ENCODE data around the gene DDX20.
A peak's percentile ranks its signal among the peaks of the same experiment; 100 is the strongest.

Gene DDX20

GRCh38 chr1:111723871-111724270 is 31.8 kb upstream of the DDX20 start:
- Mint-ChIP-seq H3K27me3 (no peaks in the 10 kb centered on the region), H3K36me3 (ENCODE audit: insufficient read depth) (no peaks in the 10 kb centered on the region), H3K9me3 (no peaks in the 10 kb centered on the region), H3K27ac (peak overlapping the region; percentile 44 to 83), H3K4me3 (no peak overlapping the region), H3K4me1 (ENCODE audit: low read depth in 2 of 2) (peaks cover 13% of the 10 kb centered on the region in 2 donors)
- DNase-seq (no peak), ATAC-seq (replicated peaks) (no peak)

DNA sequence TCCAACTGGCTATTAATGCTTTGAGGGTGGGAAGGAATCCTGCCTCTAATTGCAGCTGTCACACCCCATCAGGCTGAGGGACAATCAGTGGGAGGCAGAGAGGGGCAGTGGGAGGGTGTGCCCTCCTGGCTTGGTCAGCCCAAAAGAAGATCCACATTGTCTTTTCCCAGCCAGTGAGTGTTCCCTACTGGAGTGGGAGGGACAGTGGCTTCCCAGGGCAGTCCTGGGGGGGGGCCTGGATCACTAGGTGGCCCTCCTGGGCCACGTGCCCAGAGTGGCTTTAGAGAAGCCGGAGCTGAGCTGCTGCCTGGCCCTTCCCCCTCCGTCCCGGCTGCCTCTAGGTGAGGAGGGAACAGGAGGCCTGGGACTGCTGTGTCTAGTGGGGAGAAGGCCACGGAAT is 30.5 kb upstream of the DDX20 start:
- no peak for DNase-seq
- Mint-ChIP-seq H3K9me3 (no peaks in the 10 kb centered on the region), H3K27me3 (no peaks in the 10 kb centered on the region), H3K36me3 (ENCODE audit: insufficient read depth) (no peaks in the 10 kb centered on the region), H3K4me1 (ENCODE audit: low read depth in 2 of 2) (peaks cover 13% of the 10 kb centered on the region in 2 donors), H3K27ac (peak overlapping the region; percentile 52 to 66), H3K4me3 (no peak overlapping the region)
- no peak for ATAC-seq (replicated peaks)

DNA sequence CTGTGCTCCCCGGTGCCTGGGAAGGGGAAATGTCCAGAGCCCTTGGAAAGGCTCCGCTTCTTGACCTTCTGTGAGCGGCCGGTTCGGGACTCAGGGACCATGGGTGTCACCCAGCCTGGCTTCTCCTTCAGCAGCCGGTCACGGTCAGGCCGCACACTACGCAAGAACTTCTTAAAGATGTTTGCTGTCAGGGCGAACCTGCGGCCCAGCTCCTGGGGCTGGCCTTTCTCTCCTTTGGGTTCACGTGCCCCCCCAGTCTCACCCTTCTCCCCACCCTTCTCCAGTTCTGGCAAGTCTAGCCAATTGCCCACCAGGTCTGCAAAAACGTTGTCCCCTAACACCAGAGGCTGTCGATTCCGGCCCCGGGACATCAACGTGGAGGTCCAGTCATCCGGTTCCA is 28.6 kb upstream of the DDX20 start:
- DNase-seq (no peak), ATAC-seq (replicated peaks) (no peak)
- H3K4me1 Mint-ChIP-seq (ENCODE audit: low read depth in 2 of 2) = peaks cover 9 to 13% of the 10 kb centered on the region in 2 donors
- no peaks in the 10 kb centered on the region for H3K27me3 Mint-ChIP-seq
- no peak overlapping the region for H3K27ac Mint-ChIP-seq
- no peak overlapping the region for H3K4me3 Mint-ChIP-seq
- H3K9me3 Mint-ChIP-seq = no peaks in the 10 kb centered on the region
- no peaks in the 10 kb centered on the region for H3K36me3 Mint-ChIP-seq (ENCODE audit: insufficient read depth)

- DNase-seq (no peak), ATAC-seq (replicated peaks) (no peak)
- Mint-ChIP-seq H3K27ac (no peak overlapping the region), H3K36me3 (ENCODE audit: insufficient read depth) (no peaks in the 10 kb centered on the region), H3K9me3 (no peaks in the 10 kb centered on the region), H3K4me1 (ENCODE audit: low read depth in 2 of 2) (no peaks in the 10 kb centered on the region), H3K4me3 (no peak overlapping the region), H3K27me3 (no peaks in the 10 kb centered on the region)
Measured at GRCh38 chr1:111729271-111729921, 26.3 kb upstream of the DDX20 start.

DNA sequence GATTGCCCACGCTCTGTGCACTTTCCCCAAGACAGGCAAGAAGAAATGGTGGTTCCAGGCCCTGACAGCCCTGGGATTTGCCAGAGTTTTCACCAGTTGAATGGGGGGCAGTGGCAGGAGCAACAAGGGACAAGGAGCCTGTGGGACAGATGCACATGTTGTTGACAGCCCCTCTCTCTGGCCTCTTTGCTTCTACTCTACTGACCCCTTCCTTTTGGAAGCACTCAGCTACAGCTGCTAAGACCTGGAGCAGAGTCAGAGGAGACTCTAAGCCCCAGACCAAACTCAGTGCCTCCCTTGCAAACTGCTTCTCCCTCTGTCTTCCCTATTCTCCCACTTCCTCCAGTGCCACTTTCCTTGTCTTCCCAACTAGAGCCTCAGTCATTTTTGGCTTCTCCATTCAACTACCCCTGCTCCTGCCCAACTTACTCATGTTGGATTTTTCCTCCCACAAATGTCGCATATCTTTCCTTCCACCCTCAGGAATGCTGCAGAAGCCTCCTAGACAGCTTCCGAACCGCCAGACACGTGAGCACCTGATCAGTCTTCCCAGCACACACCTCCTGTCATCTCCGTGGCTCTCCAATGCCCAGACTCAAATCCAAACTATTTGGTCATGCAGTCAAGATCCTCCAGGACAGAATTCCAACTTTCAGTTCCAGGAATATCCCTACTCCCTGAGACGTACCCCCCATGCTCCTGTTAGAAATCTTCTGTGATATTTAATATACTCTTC is 25.6 kb upstream of the DDX20 start:
- ATAC-seq (replicated peaks) = no peak
- Mint-ChIP-seq H3K27me3 (no peaks in the 10 kb centered on the region), H3K9me3 (no peaks in the 10 kb centered on the region), H3K4me1 (ENCODE audit: low read depth in 2 of 2) (no peaks in the 10 kb centered on the region), H3K4me3 (no peak overlapping the region), H3K27ac (peak overlapping the region in 1 of 2 donors; percentile 8), H3K36me3 (ENCODE audit: insufficient read depth) (no peaks in the 10 kb centered on the region)
- no peak for DNase-seq

- H3K36me3 Mint-ChIP-seq (ENCODE audit: insufficient read depth) = no peaks in the 10 kb centered on the region
- H3K4me1 Mint-ChIP-seq (ENCODE audit: low read depth in 2 of 2) = no peaks in the 10 kb centered on the region
- H3K27me3 Mint-ChIP-seq = no peaks in the 10 kb centered on the region
- ATAC-seq (replicated peaks) (no peak), DNase-seq (no peak)
- H3K27ac Mint-ChIP-seq = no peak overlapping the region
- no peaks in the 10 kb centered on the region for H3K9me3 Mint-ChIP-seq
- no peak overlapping the region for H3K4me3 Mint-ChIP-seq
Measured at GRCh38 chr1:111730706-111731105, 25.0 kb upstream of the DDX20 start.

- peaks cover under 1 to 1% of the 10 kb centered on the region in 2 donors for H3K27me3 Mint-ChIP-seq
- H3K36me3 Mint-ChIP-seq (ENCODE audit: insufficient read depth) = no peaks in the 10 kb centered on the region
- H3K27ac Mint-ChIP-seq = no peak overlapping the region
- H3K9me3 Mint-ChIP-seq = no peaks in the 10 kb centered on the region
- ATAC-seq (replicated peaks) (no peak), DNase-seq (no peak)
- H3K4me3 Mint-ChIP-seq = no peak overlapping the region
- no peaks in the 10 kb centered on the region for H3K4me1 Mint-ChIP-seq (ENCODE audit: low read depth in 2 of 2)
Measured at GRCh38 chr1:111731956-111732355, 23.7 kb upstream of the DDX20 start.

DNA sequence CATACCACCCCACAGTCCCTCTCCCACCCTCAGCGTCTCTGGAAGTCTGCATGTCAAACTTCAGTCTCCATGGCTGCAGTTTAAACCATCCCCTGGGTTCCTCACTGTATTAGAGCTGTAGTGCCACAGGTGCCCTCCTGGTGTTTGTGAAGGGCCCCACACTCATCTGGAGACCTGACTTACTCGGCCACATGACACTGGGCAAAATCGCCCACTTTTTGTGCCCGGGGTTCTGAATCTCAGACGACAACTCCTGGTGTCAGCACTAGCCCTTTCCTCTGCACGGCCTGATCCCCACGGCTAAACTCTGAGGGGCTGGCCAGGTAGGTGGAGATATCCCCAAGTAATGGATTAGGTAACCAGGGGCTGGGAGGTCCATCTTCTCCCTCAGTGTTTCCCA is 23.0 kb upstream of the DDX20 start:
- Mint-ChIP-seq H3K4me3 (no peak overlapping the region), H3K27me3 (peaks cover 8 to 9% of the 10 kb centered on the region in 2 donors), H3K9me3 (no peaks in the 10 kb centered on the region), H3K27ac (peak overlapping the region in 1 of 2 donors; percentile 76), H3K36me3 (ENCODE audit: insufficient read depth) (no peaks in the 10 kb centered on the region), H3K4me1 (ENCODE audit: low read depth in 2 of 2) (peaks cover 2 to 6% of the 10 kb centered on the region in 2 donors)
- ATAC-seq (replicated peaks) (no peak), DNase-seq (no peak)

GRCh38 chr1:111733183-111733991 is 22.3 kb upstream of the DDX20 start:
- Mint-ChIP-seq H3K4me1 (ENCODE audit: low read depth in 2 of 2) (peaks cover 6 to 11% of the 10 kb centered on the region in 2 donors), H3K4me3 (no peak overlapping the region), H3K27me3 (peaks cover 9 to 14% of the 10 kb centered on the region in 2 donors), H3K27ac (peak overlapping the region in 1 of 2 donors; percentile 76), H3K36me3 (ENCODE audit: insufficient read depth) (no peaks in the 10 kb centered on the region), H3K9me3 (no peaks in the 10 kb centered on the region)
- peak; percentile 32 for ATAC-seq (replicated peaks)
- no peak for DNase-seq

GRCh38 chr1:111733992-111734341 is 21.7 kb upstream of the DDX20 start:
- H3K9me3 Mint-ChIP-seq = no peaks in the 10 kb centered on the region
- H3K36me3 Mint-ChIP-seq (ENCODE audit: insufficient read depth) = no peaks in the 10 kb centered on the region
- no peak for DNase-seq
- peaks cover 9 to 14% of the 10 kb centered on the region in 2 donors for H3K27me3 Mint-ChIP-seq
- peaks cover 8 to 15% of the 10 kb centered on the region in 2 donors for H3K4me1 Mint-ChIP-seq (ENCODE audit: low read depth in 2 of 2)
- peak overlapping the region in 1 of 2 donors; percentile 76 for H3K27ac Mint-ChIP-seq
- H3K4me3 Mint-ChIP-seq = no peak overlapping the region
- ATAC-seq (replicated peaks) = no peak

DNA sequence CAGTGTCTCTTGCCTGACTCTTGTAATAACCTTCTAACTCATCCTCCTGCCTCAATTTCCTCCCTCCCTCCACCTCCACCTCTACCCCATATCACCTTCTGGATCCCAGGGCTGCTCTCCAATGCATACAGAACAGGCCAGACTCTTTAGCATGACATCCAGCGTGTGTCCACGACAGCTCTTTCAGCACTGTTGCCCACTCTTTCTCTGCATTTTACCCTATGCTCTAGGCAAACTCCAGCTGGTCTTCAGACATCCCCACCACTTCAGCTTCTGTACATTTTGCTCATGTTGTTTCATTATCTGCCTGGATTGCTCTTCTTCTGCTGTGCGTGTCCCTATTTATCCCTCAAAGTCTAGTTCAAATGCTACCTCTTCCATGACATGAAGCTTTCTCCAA is 21.3 kb upstream of the DDX20 start:
- DNase-seq (no peak), ATAC-seq (replicated peaks) (no peak)
- Mint-ChIP-seq H3K27me3 (peaks cover 9 to 14% of the 10 kb centered on the region in 2 donors), H3K4me1 (ENCODE audit: low read depth in 2 of 2) (peaks cover 8 to 16% of the 10 kb centered on the region in 2 donors), H3K4me3 (no peak overlapping the region), H3K27ac (no peak overlapping the region), H3K36me3 (ENCODE audit: insufficient read depth) (no peaks in the 10 kb centered on the region), H3K9me3 (no peaks in the 10 kb centered on the region)

DNA sequence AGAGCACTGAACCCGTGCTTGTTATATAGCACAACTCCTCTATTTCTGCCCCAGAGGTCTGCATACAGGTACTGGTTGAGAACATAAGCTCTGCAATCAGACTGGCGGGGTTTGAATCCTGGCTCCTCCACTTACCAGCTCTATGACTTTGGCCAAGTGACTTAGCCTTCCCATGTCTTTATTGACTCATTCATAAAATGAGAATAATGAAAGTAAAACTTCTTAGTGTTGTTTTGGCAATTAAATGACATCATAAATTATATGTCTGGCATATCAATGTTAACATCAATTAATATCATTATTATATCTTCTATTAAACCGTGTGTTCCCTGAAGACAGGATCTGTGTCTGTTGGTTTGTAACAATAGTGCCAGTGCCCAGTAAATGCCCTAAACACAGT is 20.8 kb upstream of the DDX20 start:
- Mint-ChIP-seq H3K27ac (no peak overlapping the region), H3K4me1 (ENCODE audit: low read depth in 2 of 2) (peaks cover 11 to 18% of the 10 kb centered on the region in 2 donors), H3K4me3 (no peak overlapping the region), H3K27me3 (peaks cover 14 to 17% of the 10 kb centered on the region in 2 donors), H3K36me3 (ENCODE audit: insufficient read depth) (peaks cover 4% of the 10 kb centered on the region), H3K9me3 (no peaks in the 10 kb centered on the region)
- no peak for ATAC-seq (replicated peaks)
- DNase-seq = no peak

DNA sequence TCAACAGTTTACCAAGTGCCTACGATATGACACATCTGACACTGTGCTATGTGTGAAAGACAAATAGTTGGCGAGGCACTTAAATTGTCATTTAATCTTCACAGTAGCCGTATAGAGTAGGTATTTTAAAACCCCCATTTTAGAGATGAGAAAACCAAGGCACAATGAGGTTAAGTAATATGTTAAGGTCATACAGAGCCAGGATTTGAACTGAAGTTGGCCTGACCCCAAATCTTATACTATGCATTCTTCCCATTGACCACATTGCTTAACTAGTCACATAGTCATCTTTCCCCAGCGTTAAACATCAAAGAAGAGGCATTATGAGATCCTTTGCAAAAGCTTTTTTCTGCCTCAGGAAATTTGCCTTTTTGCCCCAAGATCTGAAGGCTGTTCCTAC is 20.4 kb upstream of the DDX20 start:
- ATAC-seq (replicated peaks) (no peak), DNase-seq (no peak)
- Mint-ChIP-seq H3K36me3 (ENCODE audit: insufficient read depth) (peaks cover 7% of the 10 kb centered on the region), H3K4me1 (ENCODE audit: low read depth in 2 of 2) (peaks cover 13 to 23% of the 10 kb centered on the region in 2 donors), H3K4me3 (no peak overlapping the region), H3K27me3 (peaks cover 18 to 21% of the 10 kb centered on the region in 2 donors), H3K9me3 (no peaks in the 10 kb centered on the region), H3K27ac (no peak overlapping the region)
